Measurements from ENCODE around the gene LENG9. TPM values are rescaled to one million over a fixed set of nuclear protein-coding genes. Genes with fewer than 3 reads are reported as not detected.

LENG9 gene
- total RNA-seq, 1 donor from 2014 or later = 7.2 TPM

DNA sequence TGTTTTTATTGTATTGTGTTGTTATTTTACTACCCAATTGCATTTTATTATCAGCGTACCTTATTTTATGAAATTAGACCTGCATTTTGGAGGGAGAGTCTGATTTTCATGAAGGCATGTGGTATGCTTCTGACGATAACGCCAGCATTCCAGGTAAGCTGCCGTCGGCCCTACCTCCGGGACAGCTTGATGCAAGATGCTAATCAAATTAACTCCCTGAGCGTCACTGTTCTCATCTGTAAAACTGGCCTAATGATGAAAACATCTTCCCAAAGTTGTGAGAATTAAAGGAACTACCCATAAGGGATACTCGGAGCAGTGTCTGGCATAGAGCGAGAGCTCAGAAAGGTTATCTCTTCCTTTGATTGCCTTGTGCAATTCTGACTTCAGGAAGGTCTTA, 26.2 kb upstream of the LENG9 start:
- H3K36me3 ChIP-seq = no peaks in the 10 kb centered on the region
- H3K4me3 ChIP-seq = no peak overlapping the region
- H3K27me3 ChIP-seq = peaks cover 33% of the 10 kb centered on the region
- intact Hi-C loops (cut with DNase I) = no loop called here
- DNase-seq = no peak
- H3K27ac ChIP-seq = no peak overlapping the region
- TF ChIP-seq, protein P1, sequence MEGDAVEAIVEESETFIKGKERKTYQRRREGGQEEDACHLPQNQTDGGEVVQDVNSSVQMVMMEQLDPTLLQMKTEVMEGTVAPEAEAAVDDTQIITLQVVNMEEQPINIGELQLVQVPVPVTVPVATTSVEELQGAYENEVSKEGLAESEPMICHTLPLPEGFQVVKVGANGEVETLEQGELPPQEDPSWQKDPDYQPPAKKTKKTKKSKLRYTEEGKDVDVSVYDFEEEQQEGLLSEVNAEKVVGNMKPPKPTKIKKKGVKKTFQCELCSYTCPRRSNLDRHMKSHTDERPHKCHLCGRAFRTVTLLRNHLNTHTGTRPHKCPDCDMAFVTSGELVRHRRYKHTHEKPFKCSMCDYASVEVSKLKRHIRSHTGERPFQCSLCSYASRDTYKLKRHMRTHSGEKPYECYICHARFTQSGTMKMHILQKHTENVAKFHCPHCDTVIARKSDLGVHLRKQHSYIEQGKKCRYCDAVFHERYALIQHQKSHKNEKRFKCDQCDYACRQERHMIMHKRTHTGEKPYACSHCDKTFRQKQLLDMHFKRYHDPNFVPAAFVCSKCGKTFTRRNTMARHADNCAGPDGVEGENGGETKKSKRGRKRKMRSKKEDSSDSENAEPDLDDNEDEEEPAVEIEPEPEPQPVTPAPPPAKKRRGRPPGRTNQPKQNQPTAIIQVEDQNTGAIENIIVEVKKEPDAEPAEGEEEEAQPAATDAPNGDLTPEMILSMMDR (IDR thresholded peaks at IDR 0.05) = no peak
- no peaks in the 10 kb centered on the region for H3K9me3 ChIP-seq
- no peaks in the 10 kb centered on the region for H3K4me1 ChIP-seq
- no peak for ATAC-seq

GRCh38 chr19:54489341-54489740, 25.8 kb upstream of the LENG9 start:
- DNase-seq = no peak
- no peaks in the 10 kb centered on the region for H3K36me3 ChIP-seq
- H3K4me1 ChIP-seq = no peaks in the 10 kb centered on the region
- H3K27ac ChIP-seq = no peak overlapping the region
- TF ChIP-seq, protein P1 (IDR thresholded peaks at IDR 0.05) = no peak
- H3K27me3 ChIP-seq = peaks cover 34% of the 10 kb centered on the region
- no peak overlapping the region for H3K4me3 ChIP-seq
- intact Hi-C loops (cut with DNase I) = no loop called here
- H3K9me3 ChIP-seq = no peaks in the 10 kb centered on the region
- ATAC-seq = no peak

GRCh38 chr19:54485851-54486250, 22.3 kb upstream of the LENG9 start:
- TF ChIP-seq, protein P1 (IDR thresholded peaks at IDR 0.05) = no peak
- intact Hi-C loops (cut with DNase I) = no loop called here
- H3K27me3 ChIP-seq = peaks cover 22% of the 10 kb centered on the region
- no peaks in the 10 kb centered on the region for H3K4me1 ChIP-seq
- H3K9me3 ChIP-seq = no peaks in the 10 kb centered on the region
- no peak overlapping the region for H3K4me3 ChIP-seq
- no peaks in the 10 kb centered on the region for H3K36me3 ChIP-seq
- ATAC-seq (no peak), DNase-seq (no peak)
- H3K27ac ChIP-seq = no peak overlapping the region

DNA sequence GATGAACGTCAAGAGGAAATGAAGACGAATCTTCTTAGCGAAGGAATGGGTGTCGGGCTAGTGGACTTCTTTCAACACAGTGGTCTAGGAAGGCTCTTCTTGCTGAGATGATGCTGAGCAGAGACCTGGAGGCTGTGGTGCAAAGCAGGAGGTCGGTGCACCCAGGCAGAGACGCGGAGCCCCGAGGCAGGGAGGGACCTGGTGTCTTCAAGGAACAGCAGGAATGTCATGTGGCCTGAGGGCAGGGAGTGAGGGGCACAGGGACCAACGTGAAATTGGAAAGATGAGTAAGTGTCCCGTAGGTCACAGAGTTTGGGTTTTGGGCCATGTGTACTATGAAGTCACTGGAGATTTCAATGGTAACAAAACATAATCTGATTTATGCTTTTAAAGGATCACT, 20.9 kb upstream of the LENG9 start:
- intact Hi-C loops (cut with DNase I) = no loop called here
- Histone ChIP-seq H3K27me3 (peaks cover 22% of the 10 kb centered on the region), H3K4me3 (no peak overlapping the region), H3K36me3 (no peaks in the 10 kb centered on the region), H3K9me3 (no peaks in the 10 kb centered on the region), H3K4me1 (no peaks in the 10 kb centered on the region), H3K27ac (no peak overlapping the region)
- no peak for ATAC-seq
- TF ChIP-seq, protein P1 (IDR thresholded peaks at IDR 0.05) = no peak
- DNase-seq = no peak

- intact Hi-C loops (cut with DNase I) = no loop called here
- peaks cover 22% of the 10 kb centered on the region for H3K27me3 ChIP-seq
- no peak overlapping the region for H3K4me3 ChIP-seq
- H3K27ac ChIP-seq = no peak overlapping the region
- no peak for DNase-seq
- TF ChIP-seq, protein P1 (IDR thresholded peaks at IDR 0.05) = no peak
- no peaks in the 10 kb centered on the region for H3K36me3 ChIP-seq
- H3K9me3 ChIP-seq = no peaks in the 10 kb centered on the region
- H3K4me1 ChIP-seq = no peaks in the 10 kb centered on the region
- peak; percentile 56 for ATAC-seq
Observed at GRCh38 chr19:54482889-54483288, 19.3 kb upstream of the LENG9 start.

- H3K4me3 ChIP-seq = no peak overlapping the region
- no peak overlapping the region for H3K27ac ChIP-seq
- H3K9me3 ChIP-seq = no peaks in the 10 kb centered on the region
- intact Hi-C loops (cut with DNase I) = no loop called here
- H3K4me1 ChIP-seq = no peaks in the 10 kb centered on the region
- peak; percentile 76 for ATAC-seq
- H3K27me3 ChIP-seq = peaks cover 17% of the 10 kb centered on the region
- no peak for DNase-seq
- TF ChIP-seq, protein P1 (IDR thresholded peaks at IDR 0.05) = peak; percentile 71
- H3K36me3 ChIP-seq = no peaks in the 10 kb centered on the region
Observed at GRCh38 chr19:54481326-54481930, 17.9 kb upstream of the LENG9 start.

All from upper lobe of right lung (tissue), 1 donor.